ENCODE measurements around the gene SLC25A33.

DNA sequence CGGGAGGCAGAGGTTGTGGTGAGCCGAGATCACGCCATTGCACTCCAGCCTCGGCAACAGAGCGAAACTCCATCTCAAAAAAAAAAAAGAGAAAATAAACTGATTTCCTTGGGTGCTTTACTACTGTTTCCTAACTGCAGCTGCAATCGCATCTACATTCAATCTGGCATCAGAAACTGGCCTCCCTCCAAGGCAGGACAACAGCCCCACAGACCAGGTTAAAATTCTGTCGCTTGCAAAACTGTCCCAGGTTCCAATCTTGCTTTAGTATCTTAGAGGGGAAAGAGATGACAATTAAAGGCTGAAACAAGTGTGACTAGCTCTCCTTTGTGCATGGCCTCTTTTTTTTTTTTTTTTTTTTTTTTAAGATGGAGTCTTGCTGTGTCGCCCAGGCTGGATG is 32.4 kb upstream of the SLC25A33 start:
- TF ChIP-seq POLR2AphosphoS5 (IDR thresholded peaks at IDR 0.05; ENCODE audit: low read depth, low read length) (no peak), POLR2A (IDR thresholded peaks at IDR 0.05; ENCODE audit: low read depth, low read length) (no peak), TAF1 (IDR thresholded peaks at IDR 0.05; ENCODE audit: low read depth, low read length) (no peak), SPI1 (IDR thresholded peaks at IDR 0.05; ENCODE audit: low read depth, low read length) (no peak), PAX5 (IDR thresholded peaks at IDR 0.05; ENCODE audit: insufficient read depth, low read length, severe bottlenecking) (no peak)

Measured in GM12891 (cell line).